ENCODE results near the gene FAAP100.

Gene FAAP100

GRCh38 chr17:81509972-81510784 is 42.0 kb downstream of the FAAP100 start:
- no peak for DNase-seq

GRCh38 chr17:81509207-81509971 is 42.8 kb downstream of the FAAP100 start:
- DNase-seq, result no peak

GRCh38 chr17:81508639-81509206 is 43.4 kb downstream of the FAAP100 start:
- DNase-seq, result no peak

GRCh38 chr17:81503619-81504018 is 48.5 kb downstream of the FAAP100 start:
- DNase-seq, result no peak

GRCh38 chr17:81502471-81503017 is 49.6 kb downstream of the FAAP100 start:
- DNase-seq, result no peak

- DNase-seq, result no peak
These were observed 52.1 kb downstream of the FAAP100 start for GRCh38 chr17:81500047-81500446.

- DNase-seq, result no peak
These were observed 52.6 kb downstream of the FAAP100 start for GRCh38 chr17:81499601-81499970.

GRCh38 chr17:81498953-81499600 is 53.1 kb downstream of the FAAP100 start:
- no peak for DNase-seq

GRCh38 chr17:81494626-81495377 is 57.4 kb downstream of the FAAP100 start:
- no peak for DNase-seq

- DNase-seq, result no peak
These were observed 58.7 kb downstream of the FAAP100 start for GRCh38 chr17:81493198-81494038.

- no peak for DNase-seq
These were observed 59.4 kb downstream of the FAAP100 start for GRCh38 chr17:81492706-81493105.

- no peak for DNase-seq
These were observed 60.0 kb downstream of the FAAP100 start for GRCh38 chr17:81492202-81492601.

- DNase-seq, result no peak
These were observed 60.4 kb downstream of the FAAP100 start for GRCh38 chr17:81491761-81492160.

- DNase-seq, result no peak
These were observed 61.0 kb downstream of the FAAP100 start for GRCh38 chr17:81491181-81491581.

- DNase-seq, result no peak
These were observed 61.9 kb downstream of the FAAP100 start for GRCh38 chr17:81489998-81490992.

All from NCI-H2107 (cell line).